B cell (primary cell): Measurements from ENCODE around the gene ROR2.

Experiments
- EZH2 ChIP-seq: IDR thresholded peaks from 2 replicates; pipeline ENCODE4 v1.6.1; 2012; ENCODE audit warnings: borderline replicate concordance, low read depth, mild to moderate bottlenecking, moderate library complexity, low read length; ENCODE audit not compliant: insufficient read depth, poor library complexity, severe bottlenecking
- TF ChIP-seq, protein P1 (sequence below): fragments of 200-600 bp; IDR thresholded peaks from one replicate; pipeline ENCODE4 v1.8.0; 2022; ENCODE audit warnings: antibody characterized with exemption, mild to moderate bottlenecking

DNA sequence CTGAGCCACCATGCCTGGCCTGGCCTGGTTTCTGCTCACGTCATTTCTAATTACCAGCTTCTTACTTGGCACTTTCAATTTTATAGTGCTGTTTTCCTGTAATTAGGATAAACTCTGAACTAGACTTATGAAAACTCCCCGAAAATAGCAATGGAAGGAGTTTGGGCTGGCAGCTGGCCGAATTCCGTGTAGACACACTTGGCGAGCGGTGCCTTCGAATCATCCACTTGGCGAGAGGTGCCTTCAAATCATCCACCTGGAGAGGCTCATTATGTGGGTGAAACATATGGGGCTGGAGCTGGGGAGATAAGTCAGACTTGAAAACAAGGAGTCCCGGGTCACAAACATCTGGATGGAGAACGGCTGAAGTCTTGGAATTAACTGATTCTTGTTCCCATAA lies 203.7 kb downstream of the ROR2 start:
- TF ChIP-seq, protein P1, sequence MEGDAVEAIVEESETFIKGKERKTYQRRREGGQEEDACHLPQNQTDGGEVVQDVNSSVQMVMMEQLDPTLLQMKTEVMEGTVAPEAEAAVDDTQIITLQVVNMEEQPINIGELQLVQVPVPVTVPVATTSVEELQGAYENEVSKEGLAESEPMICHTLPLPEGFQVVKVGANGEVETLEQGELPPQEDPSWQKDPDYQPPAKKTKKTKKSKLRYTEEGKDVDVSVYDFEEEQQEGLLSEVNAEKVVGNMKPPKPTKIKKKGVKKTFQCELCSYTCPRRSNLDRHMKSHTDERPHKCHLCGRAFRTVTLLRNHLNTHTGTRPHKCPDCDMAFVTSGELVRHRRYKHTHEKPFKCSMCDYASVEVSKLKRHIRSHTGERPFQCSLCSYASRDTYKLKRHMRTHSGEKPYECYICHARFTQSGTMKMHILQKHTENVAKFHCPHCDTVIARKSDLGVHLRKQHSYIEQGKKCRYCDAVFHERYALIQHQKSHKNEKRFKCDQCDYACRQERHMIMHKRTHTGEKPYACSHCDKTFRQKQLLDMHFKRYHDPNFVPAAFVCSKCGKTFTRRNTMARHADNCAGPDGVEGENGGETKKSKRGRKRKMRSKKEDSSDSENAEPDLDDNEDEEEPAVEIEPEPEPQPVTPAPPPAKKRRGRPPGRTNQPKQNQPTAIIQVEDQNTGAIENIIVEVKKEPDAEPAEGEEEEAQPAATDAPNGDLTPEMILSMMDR, result no peak
- no peak for TF ChIP-seq EZH2
